Measurements from ENCODE around the gene CD99L2. TPM values are rescaled to one million over a fixed set of nuclear protein-coding genes. Genes with fewer than 3 reads are reported as not detected.
A peak's percentile ranks its signal among the peaks of the same experiment; 100 is the strongest.

Gene CD99L2
- total RNA-seq, 4 donors from 2014 or later = 51.3 to 92.7 (median 58.7) TPM

DNA sequence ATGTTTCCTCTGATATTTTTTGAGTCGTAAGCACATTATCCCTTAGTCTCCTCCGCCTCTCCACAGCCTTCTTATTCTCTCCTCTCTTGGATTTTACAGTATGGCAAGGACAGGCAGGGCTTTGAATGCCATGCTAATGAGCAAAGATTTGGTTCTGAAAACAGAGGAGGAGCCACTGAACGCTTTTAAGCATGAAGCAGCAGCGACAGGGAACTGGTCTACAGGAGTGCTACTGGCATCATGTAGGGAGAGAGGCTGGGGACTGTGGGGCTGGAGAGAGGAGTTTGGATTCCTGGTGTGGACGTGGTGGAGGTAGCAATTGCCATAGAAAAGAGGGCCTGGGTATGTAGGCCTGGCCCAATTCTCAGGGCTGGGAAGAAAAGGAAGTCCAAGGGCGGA is 4.6 kb upstream of the CD99L2 start:
- H3K9me3 ChIP-seq = no peaks in the 10 kb centered on the region
- H3K4me1 ChIP-seq = no peaks in the 10 kb centered on the region
- H3K27ac ChIP-seq = no peak overlapping the region
- no peak for DNase-seq
- no peaks in the 10 kb centered on the region for H3K36me3 ChIP-seq
- intact Hi-C loops (cut with DNase I; ENCODE audit: low total_unique reads) = no loop called here
- no peaks in the 10 kb centered on the region for H3K27me3 ChIP-seq
- TF ChIP-seq, protein P1, sequence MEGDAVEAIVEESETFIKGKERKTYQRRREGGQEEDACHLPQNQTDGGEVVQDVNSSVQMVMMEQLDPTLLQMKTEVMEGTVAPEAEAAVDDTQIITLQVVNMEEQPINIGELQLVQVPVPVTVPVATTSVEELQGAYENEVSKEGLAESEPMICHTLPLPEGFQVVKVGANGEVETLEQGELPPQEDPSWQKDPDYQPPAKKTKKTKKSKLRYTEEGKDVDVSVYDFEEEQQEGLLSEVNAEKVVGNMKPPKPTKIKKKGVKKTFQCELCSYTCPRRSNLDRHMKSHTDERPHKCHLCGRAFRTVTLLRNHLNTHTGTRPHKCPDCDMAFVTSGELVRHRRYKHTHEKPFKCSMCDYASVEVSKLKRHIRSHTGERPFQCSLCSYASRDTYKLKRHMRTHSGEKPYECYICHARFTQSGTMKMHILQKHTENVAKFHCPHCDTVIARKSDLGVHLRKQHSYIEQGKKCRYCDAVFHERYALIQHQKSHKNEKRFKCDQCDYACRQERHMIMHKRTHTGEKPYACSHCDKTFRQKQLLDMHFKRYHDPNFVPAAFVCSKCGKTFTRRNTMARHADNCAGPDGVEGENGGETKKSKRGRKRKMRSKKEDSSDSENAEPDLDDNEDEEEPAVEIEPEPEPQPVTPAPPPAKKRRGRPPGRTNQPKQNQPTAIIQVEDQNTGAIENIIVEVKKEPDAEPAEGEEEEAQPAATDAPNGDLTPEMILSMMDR (IDR thresholded peaks at IDR 0.05) = no peak
- TF ChIP-seq POLR2A (IDR thresholded peaks at IDR 0.05) = no peak
- no peak overlapping the region for H3K4me3 ChIP-seq

DNA sequence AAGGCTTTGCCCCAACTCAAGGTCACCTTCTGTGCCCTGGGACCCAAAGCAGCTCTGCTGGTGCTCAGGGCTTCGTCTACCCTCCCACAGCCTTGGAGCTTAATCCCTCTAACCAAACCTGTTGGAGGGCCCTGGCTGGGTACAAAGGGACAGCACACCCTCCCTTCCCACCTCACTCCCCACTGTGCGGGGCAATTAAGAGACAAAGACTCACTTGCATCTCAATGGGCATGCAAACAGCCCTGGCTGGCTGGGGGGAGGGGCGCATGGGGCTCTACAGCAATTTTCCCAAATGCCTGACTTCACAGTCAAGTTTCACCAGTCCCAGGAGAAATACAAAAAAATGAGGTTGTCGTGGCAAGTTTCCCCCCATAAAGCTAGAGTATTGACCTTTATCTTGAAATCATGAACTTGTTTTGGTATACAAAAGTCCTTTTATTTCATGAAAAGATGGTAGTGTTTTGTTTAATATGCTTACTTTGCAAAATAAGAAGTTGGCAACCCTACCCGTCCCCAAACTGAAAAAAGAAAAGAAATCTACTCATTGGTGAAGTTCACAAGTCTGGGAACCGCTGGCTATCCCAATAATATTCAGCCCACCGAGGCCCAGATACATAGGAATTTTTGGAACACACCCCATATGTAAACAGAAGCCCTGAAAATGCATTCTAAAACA is 4.1 kb upstream of the CD99L2 start:
- intact Hi-C loops (cut with DNase I; ENCODE audit: low total_unique reads) = no loop called here
- Histone ChIP-seq H3K27ac (no peak overlapping the region), H3K4me1 (no peaks in the 10 kb centered on the region), H3K4me3 (no peak overlapping the region), H3K27me3 (no peaks in the 10 kb centered on the region), H3K9me3 (no peaks in the 10 kb centered on the region), H3K36me3 (no peaks in the 10 kb centered on the region)
- no peak for DNase-seq
- TF ChIP-seq POLR2A (IDR thresholded peaks at IDR 0.05) = no peak
- TF ChIP-seq, protein P1 (IDR thresholded peaks at IDR 0.05) = no peak

DNA sequence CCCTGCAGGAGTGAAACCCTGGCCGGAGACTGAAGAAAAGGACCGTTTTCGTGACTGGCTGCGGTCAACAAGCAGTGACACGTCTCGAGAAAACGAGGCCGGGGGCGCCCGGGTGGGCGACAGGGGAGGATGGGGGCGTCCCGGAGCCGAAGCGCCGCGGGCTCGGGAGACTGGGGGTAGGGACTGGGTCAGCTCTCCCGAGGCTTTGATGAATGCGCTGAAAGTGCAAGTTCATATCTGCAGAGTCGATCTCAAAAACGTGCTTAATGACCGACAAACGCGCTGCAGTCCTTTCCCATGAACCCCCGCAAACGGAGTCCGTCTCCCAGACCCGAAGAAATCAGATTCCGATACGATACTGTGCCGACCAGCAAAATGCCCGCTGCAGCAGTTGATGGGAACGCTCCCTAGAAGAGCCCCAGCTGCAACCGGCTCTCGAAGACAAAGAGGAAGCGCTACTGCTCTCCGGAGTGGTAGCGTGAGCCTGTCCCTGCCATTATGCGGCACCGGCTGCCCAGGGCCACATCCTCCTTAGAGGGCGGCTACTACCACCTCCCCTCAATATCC is 806 bp upstream of the CD99L2 start:
- Histone ChIP-seq H3K36me3 (no peaks in the 10 kb centered on the region), H3K27ac (peak overlapping the region; percentile 67 to 76), H3K9me3 (no peaks in the 10 kb centered on the region), H3K4me3 (peak overlapping the region; percentile 44 to 67), H3K4me1 (no peaks in the 10 kb centered on the region), H3K27me3 (no peaks in the 10 kb centered on the region)
- TF ChIP-seq, protein P1 (IDR thresholded peaks at IDR 0.05) = no peak
- no peak for TF ChIP-seq POLR2A (IDR thresholded peaks at IDR 0.05)
- intact Hi-C loops (cut with DNase I; ENCODE audit: low total_unique reads) = no loop called here
- DNase-seq = peak; percentile 22

GRCh38 chrX:150897421-150898320 is 797 bp downstream of the CD99L2 start:
- intact Hi-C loops (cut with DNase I; ENCODE audit: low total_unique reads) = no loop called here
- H3K9me3 ChIP-seq = no peaks in the 10 kb centered on the region
- peak overlapping the region; percentile 75 to 84 for H3K27ac ChIP-seq
- peak overlapping the region; percentile 44 to 67 for H3K4me3 ChIP-seq
- TF ChIP-seq, protein P1 (IDR thresholded peaks at IDR 0.05) = no peak
- no peak for TF ChIP-seq POLR2A (IDR thresholded peaks at IDR 0.05)
- H3K4me1 ChIP-seq = no peaks in the 10 kb centered on the region
- no peaks in the 10 kb centered on the region for H3K27me3 ChIP-seq
- no peaks in the 10 kb centered on the region for H3K36me3 ChIP-seq
- peak in 1 of 2 donors; percentile 19 for DNase-seq

GRCh38 chrX:150896632-150897031 is 1.8 kb downstream of the CD99L2 start:
- H3K27me3 ChIP-seq = no peaks in the 10 kb centered on the region
- intact Hi-C loops (cut with DNase I; ENCODE audit: low total_unique reads) = no loop called here

More at GRCh38 chrX:150896632-150897031, 1.8 kb downstream of the CD99L2 start:
- DNase-seq = no peak
- no peaks in the 10 kb centered on the region for H3K4me1 ChIP-seq
- TF ChIP-seq POLR2A (IDR thresholded peaks at IDR 0.05) = no peak
- TF ChIP-seq, protein P1 (IDR thresholded peaks at IDR 0.05) = no peak
- H3K9me3 ChIP-seq = no peaks in the 10 kb centered on the region
- no peak overlapping the region for H3K4me3 ChIP-seq
- H3K36me3 ChIP-seq = no peaks in the 10 kb centered on the region
- H3K27ac ChIP-seq = no peak overlapping the region

Measured in uterus (tissue), 4 donors.